ENCODE measurements around the gene GPI.

- TF ChIP-seq CTCF (IDR thresholded peaks at IDR 0.05; ENCODE audit: low read depth, low read length) (no peak), EZH2phosphoT487 (IDR thresholded peaks at IDR 0.05; ENCODE audit: low read depth) (no peak)
Measured at GRCh38 chr19:34359954-34360315, 5.1 kb upstream of the GPI start.

Data from OCI-LY3 (cell line).